ENCODE data around the gene FGF1.

The FGF1 gene

DNA sequence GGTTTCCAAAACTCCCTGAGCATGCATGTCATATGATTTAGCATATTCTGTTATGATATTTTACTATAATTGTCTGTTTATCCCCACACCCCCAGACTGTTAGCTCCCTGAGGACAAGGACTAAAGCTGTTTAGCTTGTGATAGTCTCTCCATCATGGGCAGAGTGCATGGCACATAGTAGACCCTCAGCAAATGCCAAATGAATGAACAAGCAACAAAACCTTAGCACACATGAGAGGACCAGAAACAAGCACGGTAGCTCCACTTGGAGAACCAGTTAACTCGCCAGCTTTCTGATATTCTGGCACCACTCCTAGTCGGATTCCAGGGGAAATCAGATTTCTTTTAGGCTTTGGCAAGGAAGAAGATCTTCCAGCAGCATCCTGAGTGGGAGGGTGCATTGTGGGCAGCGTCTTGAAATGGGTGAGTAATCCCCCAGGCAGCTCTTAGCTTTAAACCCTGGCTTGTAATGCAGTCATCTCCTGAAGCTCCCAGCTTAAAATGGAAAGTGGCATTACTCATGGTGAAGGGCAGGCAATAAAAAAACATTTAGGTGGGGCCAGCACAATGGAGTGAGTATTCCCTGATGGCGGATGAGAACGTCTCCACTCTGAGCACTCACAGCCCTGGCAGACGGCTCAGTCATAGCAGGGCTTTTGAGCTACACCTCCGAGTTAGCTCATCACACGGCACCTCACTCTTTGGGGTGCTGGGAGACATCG, 41.1 kb downstream of the FGF1 start:
- peak in 23 of 56 donors; percentile 21 to 81 (median 55) for DNase-seq

DNA sequence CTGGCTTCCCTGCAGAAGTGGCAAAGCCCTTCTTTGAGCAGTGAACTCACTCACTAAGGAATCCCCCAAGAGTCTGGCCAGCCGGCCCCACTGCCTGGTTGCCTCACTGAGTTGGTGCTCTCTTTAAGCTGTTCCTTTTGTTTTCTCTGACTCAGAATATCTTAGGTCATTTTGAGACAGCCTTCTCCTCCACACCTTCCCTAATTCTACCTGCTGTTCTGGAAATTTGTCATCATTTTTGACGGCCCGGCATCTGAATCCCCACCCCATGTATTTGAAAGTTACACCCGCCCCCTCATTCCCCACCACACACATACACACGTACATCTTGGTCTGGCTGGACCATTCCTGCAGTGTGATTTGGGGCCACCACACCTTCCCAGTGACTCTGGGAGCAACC, 41.8 kb downstream of the FGF1 start:
- no peak for DNase-seq

DNA sequence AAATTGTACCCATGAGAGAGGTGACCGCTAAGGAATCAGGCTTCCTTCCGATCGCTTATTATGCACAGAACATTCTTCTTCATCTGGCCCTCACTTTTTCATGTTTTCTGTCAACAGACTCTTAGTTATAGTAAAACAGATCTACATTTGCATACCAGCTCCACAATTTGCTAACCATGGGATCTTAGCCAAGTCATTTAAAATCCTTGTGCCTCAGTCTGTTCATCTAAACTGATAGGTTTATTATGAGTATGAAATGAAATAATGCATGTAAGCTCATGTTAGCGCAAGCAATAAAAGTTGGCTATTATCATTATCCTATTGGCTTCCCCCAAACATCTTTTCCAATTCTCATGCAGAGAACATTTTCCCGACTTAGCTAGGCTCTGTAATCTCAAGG, 42.3 kb downstream of the FGF1 start:
- no peak for DNase-seq

DNA sequence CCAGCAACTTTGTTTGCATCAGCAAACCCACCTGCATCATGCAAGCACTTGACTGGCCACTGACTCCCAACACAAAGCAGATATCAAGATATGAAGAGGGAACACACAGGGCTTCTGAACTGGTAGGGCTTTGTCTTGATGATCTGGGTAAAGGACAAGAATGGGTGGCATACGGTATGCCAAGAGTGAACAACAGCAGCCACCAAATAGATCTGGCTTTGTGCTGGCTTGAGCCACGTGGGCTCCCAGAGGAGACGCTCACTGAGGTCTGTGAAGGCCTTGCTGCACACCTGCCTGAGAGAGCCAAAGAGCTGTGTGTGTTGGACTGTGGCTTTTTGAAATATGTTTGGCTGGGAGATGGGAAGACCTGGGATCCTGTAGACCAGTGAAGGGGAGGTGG, 43.5 kb downstream of the FGF1 start:
- peak in 5 of 56 donors; percentile 15 to 34 (median 23) for DNase-seq

DNA sequence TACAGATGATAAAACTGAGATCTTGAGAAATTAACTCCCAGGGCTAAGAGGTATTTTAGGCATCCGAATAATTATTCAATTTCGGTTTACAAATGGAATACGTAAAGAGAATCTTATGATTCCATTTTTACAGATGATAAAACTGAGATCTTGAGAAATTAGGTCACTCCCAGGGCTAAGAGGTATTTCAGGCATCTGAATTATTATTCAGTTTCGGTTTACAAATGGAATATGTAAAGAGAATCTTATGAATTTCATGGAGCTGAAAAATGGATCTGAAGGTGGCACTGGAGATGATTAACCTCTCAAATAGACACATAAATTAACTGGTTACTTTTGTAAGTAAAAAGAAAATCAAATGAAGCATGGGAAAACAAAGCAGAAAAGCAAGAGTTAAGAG, 44.2 kb downstream of the FGF1 start:
- DNase-seq, result no peak

DNA sequence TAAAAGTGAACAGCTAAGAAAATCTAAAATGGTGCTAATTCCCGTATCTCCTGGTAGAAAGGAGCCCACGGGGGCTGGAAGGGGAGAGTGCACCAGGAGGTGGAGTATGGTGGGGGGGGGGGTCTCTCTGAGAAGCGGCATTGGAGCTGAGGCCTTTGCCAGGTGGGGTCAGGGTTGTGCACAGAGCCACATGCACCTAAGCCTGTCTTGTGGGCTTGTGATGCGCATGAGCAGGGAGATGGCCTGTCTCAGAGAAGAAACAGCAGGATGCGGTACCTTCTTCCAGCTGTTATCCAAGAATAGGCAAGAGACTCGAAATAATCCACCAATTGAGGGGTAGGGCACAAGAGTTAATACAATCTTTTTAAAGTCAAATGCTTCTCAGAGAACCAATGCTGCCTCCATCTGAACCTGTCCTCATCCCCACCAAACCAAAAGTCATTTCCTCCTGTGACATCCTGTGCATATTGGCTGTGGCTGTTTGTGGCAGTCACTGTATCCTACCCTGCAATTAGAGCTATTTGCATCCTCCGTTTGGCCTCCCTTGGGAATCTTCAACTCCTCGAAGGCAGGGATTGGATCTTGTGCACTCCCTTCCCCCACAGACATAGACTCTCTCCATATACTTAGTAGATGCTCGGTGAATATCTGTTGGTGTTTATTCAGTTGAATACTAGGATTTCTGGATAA, 45.4 kb downstream of the FGF1 start:
- no peak for DNase-seq

DNA sequence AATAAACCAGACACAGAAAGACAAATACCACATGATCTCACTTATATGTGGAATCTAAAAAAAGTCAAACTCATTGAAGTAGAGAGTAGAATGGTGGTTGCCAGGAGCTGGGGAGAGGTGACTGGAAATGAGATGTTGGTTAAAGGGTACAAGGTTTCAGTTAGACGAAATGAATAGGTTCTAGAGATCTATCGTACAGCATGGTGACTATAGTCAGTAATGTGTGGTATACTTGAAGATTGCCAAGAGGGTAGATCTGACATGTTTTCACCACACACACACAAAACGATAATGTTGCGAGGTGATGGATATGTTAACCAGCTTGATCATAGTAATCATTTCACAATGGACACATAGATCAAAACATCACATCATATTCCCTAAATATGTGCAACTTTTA, 46.4 kb downstream of the FGF1 start:
- DNase-seq, result no peak

DNA sequence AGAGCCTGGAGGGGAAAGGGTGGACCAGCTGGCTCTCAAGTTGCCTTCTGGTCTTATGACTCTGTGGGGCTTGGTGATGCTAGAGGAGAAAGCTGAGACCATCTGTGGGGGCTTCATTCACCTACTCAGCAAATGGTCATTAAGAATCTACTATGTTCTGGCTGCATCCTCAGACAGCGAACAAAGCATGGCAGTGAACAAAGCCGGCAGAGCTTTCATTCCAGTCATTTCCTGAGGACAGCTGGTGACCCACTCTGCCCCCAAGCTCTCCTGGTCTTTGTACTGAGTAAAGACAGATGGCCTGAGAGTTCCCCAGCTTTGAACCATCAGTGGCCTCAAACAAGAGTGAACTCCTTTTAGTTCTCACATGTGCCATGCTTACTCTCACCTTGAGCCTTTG, 48.0 kb downstream of the FGF1 start:
- DNase-seq, result no peak

DNA sequence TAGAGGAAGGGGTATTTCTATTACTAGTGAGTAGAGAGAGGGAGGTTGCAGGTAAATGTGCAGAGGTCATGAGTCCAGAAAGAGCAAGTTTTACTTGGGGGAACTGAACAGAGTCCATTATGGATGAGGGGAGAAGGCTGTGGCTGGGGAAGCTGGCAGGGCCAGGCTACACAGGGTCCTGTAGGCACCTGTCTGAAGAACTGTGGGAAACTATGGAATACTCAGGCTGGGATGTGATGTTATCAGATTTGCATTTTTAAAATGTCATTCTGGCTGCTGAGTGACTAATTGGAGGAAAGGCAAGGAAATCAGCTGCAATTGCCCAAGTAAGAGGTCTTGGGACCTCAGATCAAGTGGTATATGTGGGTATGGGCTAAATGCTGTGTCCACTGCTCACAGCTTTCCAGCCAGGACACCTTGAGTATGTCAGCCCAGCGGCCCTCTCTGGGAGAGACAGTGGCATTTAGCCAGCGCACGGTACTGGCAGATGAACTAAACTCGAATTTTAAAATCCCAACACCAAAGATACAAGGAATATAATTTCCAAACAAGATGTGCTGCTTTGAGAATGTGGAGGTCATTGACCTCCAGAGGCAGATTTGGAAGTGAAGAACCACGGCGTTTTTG, 49.1 kb downstream of the FGF1 start:
- DNase-seq, result no peak

DNA sequence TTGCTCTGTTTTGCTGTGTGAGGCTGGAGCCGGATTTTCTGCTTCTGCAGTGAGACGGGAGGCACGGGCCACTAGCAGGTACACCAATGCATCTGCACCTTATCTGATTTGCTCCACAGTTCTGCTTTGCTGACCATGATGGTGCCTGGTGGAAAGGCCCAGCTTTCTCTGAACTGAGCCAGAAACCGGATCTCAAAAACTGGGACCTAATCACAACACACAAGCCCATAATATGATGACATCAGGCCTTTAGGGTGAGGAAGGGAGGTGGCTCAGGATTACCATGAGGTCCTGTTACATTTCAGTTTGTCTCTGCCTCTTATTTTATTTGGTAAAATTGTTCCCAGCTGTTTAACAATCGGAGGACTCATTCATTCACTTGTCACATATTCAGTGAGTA, 49.8 kb downstream of the FGF1 start:
- DNase-seq, result no peak

DNA sequence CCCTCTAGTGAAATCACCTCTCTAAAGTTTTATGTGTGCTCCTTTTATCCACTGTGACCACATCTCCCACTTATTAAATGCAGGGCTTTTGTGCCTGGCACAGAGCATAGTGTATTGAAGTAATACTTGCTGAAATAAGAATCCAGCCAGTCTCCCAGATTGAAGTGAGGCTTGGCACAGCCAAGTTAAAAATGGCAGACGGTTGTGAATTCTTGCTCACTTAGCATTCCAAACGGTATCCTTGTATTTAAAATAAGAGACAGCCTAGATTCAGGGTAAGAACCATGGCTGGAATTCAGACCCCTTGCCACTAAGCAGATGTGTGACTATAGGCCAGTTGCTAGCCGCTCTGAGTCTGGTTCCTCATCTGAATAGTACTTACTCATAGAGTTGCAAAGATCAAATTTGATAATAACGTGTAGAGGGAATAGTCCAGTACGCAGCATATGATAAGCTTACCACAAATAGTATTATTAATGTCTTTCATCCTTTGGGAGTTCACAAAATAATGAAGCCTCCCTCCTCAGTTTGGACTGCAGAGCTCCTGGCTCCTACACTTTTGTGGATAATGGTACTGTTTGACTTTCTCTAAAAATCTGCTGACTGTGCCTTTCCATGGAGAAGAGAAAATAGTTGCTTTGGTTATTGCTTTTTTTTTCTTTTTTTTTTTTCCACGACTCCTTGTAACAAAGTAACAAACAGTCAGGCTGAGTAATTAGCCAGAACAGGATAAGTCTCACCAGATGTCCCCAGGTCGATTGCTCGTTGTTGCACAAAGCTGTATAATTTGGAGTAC, 51.5 kb downstream of the FGF1 start:
- DNase-seq, result no peak

DNA sequence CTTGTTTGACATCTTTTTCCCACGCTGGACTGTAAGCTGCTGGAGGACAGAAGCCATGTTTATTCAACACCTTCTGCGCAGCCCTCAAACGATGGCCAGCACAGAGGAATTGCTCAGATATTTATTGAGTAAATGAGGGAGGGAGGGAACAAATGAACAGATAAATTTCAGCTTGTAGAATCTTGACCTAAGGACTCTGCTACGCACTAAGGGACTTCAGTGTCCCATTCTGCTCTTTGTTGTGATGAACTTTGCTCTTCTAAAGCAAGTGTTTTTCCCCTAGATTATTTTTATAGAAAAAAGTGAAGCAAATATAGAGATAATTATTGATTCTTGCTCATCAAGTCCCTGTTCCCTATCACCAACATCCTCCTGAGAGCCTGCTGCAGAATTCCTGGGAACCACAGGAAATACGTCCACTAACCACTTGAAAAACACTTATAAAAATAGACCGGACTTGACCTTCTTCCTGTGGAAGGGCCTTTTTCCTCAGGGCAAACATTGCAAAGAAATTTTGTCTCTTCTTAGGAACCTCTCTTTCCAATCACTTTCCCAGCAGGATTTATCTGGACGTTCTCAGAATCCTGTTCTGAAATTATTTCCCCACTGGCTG, 54.9 kb downstream of the FGF1 start:
- DNase-seq, result no peak

DNA sequence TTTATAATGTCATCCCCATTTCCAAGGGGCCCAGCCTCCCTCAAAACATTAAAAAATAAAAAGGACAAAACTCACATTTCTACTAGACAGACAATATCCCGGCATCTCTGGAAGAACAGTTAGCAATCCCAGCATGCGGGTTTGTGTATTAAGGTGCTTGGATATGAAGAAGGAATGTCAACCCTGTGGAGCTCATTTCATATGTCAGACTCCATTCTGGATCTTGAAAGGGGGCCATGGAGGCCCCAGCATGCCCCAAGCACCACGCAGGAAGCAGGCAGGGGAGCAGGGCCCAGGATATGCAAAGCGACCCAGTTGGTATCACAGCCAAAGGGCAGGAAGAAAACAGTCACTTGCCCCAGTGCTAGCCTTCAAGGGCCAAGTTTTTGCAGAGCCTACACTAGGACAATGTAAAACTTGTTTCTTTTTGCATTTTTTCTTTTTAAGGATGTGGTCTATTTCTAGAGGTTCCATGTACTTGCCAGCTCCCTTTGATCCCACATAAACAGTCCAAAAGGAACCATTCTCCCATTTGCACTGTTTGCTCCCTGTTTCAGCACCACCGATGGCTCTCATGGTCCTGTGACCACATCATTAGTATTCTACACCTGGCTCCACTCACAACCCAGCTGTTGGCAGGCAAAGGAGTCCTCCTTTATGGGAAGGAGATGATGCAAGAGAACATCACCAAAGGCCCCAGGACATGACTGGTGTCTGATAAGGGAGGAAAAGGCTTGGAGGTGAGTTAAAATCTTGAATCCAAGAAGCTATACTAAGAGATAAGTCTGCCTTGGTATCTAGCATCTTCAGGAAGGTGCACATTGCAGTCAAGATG, 58.3 kb downstream of the FGF1 start:
- peak in 30 of 56 donors; percentile 6 to 71 (median 36) for DNase-seq

DNA sequence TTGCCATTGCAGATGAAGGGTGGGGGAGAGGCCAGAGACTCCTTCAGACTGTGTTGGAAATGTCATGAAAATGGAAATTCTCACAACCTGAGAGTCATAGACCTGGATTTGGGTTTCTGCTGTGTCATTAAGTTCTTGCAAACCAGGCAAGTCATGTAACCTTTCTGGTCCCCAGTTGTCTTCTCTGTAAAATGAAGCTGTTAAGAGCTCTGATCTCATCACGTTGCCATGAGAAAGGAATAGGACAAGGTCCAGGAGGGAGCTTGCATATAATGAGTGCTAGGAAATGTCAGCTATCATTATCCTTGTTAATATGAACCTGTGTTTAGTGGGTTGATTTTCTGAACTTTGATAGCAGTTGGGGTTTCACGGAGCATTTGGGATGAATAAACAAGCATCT, 59.1 kb downstream of the FGF1 start:
- DNase-seq, result no peak

DNA sequence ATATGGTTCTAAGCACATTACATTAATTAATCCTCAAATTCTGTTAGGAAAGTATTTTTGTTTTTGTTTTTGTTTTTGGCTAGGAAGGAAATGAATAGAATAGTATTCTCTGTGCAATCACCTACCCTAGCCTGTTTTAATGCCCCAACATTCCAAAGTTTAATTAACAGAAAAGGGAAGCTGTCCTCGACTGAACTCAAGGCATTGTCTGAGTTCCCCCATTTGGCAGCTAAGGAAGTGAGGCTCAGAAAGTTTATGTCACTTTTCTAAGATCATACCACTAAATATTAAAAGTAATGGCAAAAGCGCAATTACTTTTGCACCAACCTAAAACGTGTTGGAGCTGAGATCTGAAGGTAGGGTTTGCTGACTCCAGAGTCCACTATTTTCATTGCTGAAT, 59.8 kb downstream of the FGF1 start:
- no peak for DNase-seq

DNA sequence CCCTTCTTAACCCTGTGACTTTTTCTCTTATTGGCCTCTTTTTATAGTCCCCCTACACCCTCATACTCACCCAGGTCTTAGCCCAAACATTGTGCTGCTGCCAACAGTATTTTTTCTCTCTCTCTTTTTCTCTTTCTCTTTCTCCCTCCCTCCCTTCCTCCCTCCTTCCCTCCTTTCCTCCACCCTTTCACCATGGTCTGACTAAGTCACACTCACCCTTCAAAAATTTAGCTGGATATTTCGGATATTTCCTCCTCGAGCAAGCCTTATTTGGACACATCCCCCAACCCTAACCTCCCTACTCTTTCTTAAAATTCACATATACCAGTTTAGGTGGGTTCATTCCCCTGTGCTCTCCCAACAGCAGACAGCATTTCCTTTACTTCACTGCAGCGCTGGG, 64.7 kb downstream of the FGF1 start:
- DNase-seq, result no peak

DNA sequence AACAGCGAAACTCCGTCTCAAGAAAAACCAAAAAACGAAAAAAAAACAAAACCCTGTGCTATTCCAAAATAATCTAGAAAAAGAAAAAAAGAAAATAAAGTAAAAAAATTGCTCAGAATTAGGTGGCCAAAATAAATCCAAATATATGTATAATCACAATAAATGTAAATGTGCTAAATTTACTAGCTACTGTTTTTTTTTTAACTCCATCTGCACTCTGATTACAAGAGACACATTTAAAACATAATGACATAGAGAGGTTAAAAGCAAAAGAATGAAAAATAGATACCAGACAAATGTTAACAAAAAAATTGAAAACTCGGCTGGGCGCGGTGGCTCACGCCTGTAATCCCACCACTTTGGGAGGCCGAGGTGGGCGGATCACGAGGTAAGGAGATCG, 66.1 kb downstream of the FGF1 start:
- no peak for DNase-seq

DNA sequence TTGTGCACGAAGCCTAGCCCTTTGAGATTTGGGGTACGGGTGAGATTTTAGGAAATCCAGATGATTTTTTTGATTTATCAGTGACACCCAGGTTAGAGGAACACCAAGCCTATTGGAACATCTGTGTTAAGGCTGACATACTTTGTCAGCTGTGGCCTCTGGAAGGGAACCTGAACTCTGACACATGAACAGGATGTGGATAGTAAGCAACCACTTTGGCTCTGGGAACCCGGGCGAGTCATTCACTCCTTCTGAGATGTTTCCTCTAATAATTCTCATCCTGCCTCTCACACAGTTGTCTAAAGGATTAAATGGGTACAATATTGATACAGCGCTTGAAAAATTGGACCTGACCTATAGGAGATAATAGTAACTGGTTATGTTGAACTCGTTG, 67.8 kb downstream of the FGF1 start:
- DNase-seq, result no peak

DNA sequence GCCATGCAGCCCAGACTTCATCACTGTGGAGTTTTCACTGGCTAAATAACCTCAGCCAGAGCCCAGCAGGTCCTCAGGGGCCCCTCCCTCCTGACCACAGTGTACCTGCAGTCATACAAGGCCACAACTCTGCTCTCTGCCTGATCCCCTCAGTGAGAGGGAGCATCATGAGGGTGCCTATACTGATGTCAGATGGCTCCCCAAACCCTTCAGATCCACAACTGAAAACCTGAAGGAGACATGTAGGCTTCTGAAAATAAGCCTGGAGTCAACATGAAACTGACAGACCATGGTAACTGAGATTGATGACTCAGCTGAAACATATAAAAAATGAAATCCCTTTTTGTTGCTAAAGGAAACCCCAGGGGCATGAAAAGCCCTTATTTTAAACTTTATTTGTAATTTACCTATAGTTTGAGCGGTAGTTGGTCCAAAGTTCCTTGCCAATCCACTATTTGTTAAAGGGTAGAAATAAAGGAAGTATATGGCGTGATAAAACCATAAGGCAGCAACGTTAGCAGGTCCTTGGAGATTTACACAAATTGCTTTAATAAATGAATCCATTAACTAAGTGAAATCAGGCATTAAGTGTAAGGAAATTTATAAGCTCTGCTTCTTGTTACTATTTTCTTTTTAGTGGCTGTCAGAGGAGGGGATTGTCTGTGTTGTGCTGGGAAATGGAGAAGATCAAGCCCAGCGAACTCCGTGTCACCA, 68.3 kb downstream of the FGF1 start:
- DNase-seq, result no peak

DNA sequence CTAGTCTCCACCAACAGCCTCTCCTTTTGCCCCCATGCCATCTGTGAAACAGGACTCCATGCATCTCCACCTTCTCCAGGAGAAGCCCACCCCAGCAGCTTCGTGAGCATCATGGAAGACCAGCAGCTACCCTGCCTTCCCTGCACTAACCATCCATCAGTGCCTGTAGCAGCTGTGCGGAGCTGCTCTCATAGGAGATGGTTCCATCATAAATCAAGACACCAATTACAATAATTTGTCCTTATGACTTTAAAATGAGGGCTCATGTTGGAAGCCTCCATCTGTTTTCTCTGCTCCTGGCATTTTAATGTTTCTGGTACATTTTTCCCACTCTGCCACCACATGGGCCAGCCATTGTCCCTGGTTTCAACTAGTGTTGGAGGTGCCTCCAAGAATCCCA, 69.9 kb downstream of the FGF1 start:
- DNase-seq, result no peak

Data from nucleus accumbens (tissue), 56 donors.